Uterus (tissue), 4 donors: ENCODE results near the gene SEC14L6. TPM values are rescaled to one million over a fixed set of nuclear protein-coding genes. Genes with fewer than 3 reads are reported as not detected.

Experiments used
- DNase-seq, 2 donors: peaks; one replicate each; pipeline ENCODE4 v3.0.0-alpha.2; 2019 to 2020
- H3K27ac ChIP-seq, 2 donors: fragments of 200-600 bp; sonication (generic); 1 replicate in 1 of 2; 2 replicates in 1 of 2; pipeline ENCODE4 v1.5.1; 2016 to 2018
- H3K27me3 ChIP-seq, 2 donors: fragments of 200-600 bp; sonication (generic); one replicate each; pipeline ENCODE4 v1.5.1; 2018 to 2019; ENCODE audit warnings: control low read depth in 1 of 2
- H3K36me3 ChIP-seq, 2 donors: fragments of 200-600 bp; sonication (generic); one replicate each; pipeline ENCODE4 v1.5.1; 2019; ENCODE audit warnings: control low read depth in 1 of 2
- H3K4me1 ChIP-seq, 2 donors: fragments of 200-600 bp; sonication (generic); one replicate each; pipeline ENCODE4 v1.5.1; 2018 to 2019; ENCODE audit warnings: control low read depth in 1 of 2
- H3K4me3 ChIP-seq, 2 donors: fragments of 200-600 bp; sonication (generic); 1 replicate in 1 of 2; 2 replicates in 1 of 2; pipeline ENCODE4 v1.5.1; 2018 to 2019; ENCODE audit warnings: mild to moderate bottlenecking in 1 of 2
- H3K9me3 ChIP-seq, 2 donors: fragments of 200-600 bp; sonication (generic); one replicate each; pipeline ENCODE4 v1.5.1; 2019; ENCODE audit warnings: control low read depth in 1 of 2
- CTCF ChIP-seq, 4 experiments: fragments of 200-600 bp in 2 of 4; fragments of 450-650 bp in 2 of 4; sonication (generic) in 2 of 4; IDR thresholded peaks; one replicate each; pipeline ENCODE4 v1.5.1; 2016 to 2019; ENCODE audit warnings: antibody characterized with exemption in 4 of 4, mild to moderate bottlenecking in 2 of 4, moderate library complexity in 1 of 4
- POLR2A ChIP-seq, 2 donors: fragments of 450-650 bp; IDR thresholded peaks; one replicate each; pipeline ENCODE4 v1.6.1; 2016; ENCODE audit warnings: antibody characterized with exemption in 2 of 2, mild to moderate bottlenecking in 1 of 2, moderate library complexity in 1 of 2
- intact Hi-C: fragments of 100-400 bp; cut with DNase I; formaldehyde crosslinking; loops from one replicate; pipeline ENCODE4 v1.15.1; 2023; ENCODE audit warnings: low total_unique reads
- total RNA-seq, 4 donors: library from RNA; depleted of rRNA in 3 of 4; stranded (reverse); fragments of >200 nt in 3 of 4; gene quantifications; one replicate each; pipeline versions ENCODE4 v1.1.0 to v1.2.4, GENCODE V29; 2014 to 2023
- donor health status: DM: yes; HTN: yes; CAD: no.

Gene SEC14L6
- total RNA-seq, 4 donors from 2014 or later, result under 0.01 to 4.8 (median 4.0) TPM; not detected in 1

GRCh38 chr22:30497466-30498150 is 48.9 kb downstream of the SEC14L6 start:
- DNase-seq, result no peak
- intact Hi-C loops, result no loop called here
- no peak overlapping the region for H3K27ac ChIP-seq

GRCh38 chr22:30495041-30495784 is 51.3 kb downstream of the SEC14L6 start:
- intact Hi-C loops, result no loop called here
- no peak for DNase-seq

More at GRCh38 chr22:30497466-30498150, 48.9 kb downstream of the SEC14L6 start:
- no peaks in the 10 kb centered on the region for H3K9me3 ChIP-seq
- H3K4me3 ChIP-seq, result no peak overlapping the region
- H3K27me3 ChIP-seq, result no peaks in the 10 kb centered on the region
- H3K4me1 ChIP-seq, result no peaks in the 10 kb centered on the region
- no peak for TF ChIP-seq POLR2A (IDR thresholded peaks at IDR 0.05)
- TF ChIP-seq CTCF (IDR thresholded peaks at IDR 0.05), result no peak
- no peaks in the 10 kb centered on the region for H3K36me3 ChIP-seq

GRCh38 chr22:30492144-30492543 is 54.4 kb downstream of the SEC14L6 start:
- intact Hi-C loops, result no loop called here
- Histone ChIP-seq H3K36me3 (no peaks in the 10 kb centered on the region), H3K27me3 (no peaks in the 10 kb centered on the region), H3K4me3 (no peak overlapping the region), H3K27ac (no peak overlapping the region), H3K9me3 (no peaks in the 10 kb centered on the region), H3K4me1 (no peaks in the 10 kb centered on the region)
- DNase-seq, result no peak
- TF ChIP-seq POLR2A (IDR thresholded peaks at IDR 0.05) (no peak), CTCF (IDR thresholded peaks at IDR 0.05) (no peak)

More at GRCh38 chr22:30495041-30495784, 51.3 kb downstream of the SEC14L6 start:
- Histone ChIP-seq H3K4me1 (no peaks in the 10 kb centered on the region), H3K4me3 (no peak overlapping the region), H3K27me3 (no peaks in the 10 kb centered on the region), H3K9me3 (no peaks in the 10 kb centered on the region), H3K27ac (no peak overlapping the region), H3K36me3 (no peaks in the 10 kb centered on the region)
- TF ChIP-seq CTCF (IDR thresholded peaks at IDR 0.05) (no peak), POLR2A (IDR thresholded peaks at IDR 0.05) (no peak)

- no peaks in the 10 kb centered on the region for H3K27me3 ChIP-seq
- no peaks in the 10 kb centered on the region for H3K4me1 ChIP-seq
- intact Hi-C loops, result no loop called here
- no peaks in the 10 kb centered on the region for H3K36me3 ChIP-seq
- H3K9me3 ChIP-seq, result no peaks in the 10 kb centered on the region
- no peak overlapping the region for H3K4me3 ChIP-seq
- H3K27ac ChIP-seq, result no peak overlapping the region
- TF ChIP-seq POLR2A (IDR thresholded peaks at IDR 0.05), result no peak
- DNase-seq, result no peak
Observed at GRCh38 chr22:30491381-30491780, 55.2 kb downstream of the SEC14L6 start.

GRCh38 chr22:30490399-30490798 is 56.1 kb downstream of the SEC14L6 start:
- TF ChIP-seq POLR2A (IDR thresholded peaks at IDR 0.05) (no peak), CTCF (IDR thresholded peaks at IDR 0.05) (no peak)

More at GRCh38 chr22:30490399-30490798, 56.1 kb downstream of the SEC14L6 start:
- Histone ChIP-seq H3K36me3 (no peaks in the 10 kb centered on the region), H3K27me3 (no peaks in the 10 kb centered on the region), H3K4me3 (no peak overlapping the region), H3K27ac (no peak overlapping the region), H3K9me3 (no peaks in the 10 kb centered on the region), H3K4me1 (no peaks in the 10 kb centered on the region)
- intact Hi-C loops, result no loop called here
- DNase-seq, result no peak
